ENCODE measurements around the gene PLXNA4. TPM values are rescaled to one million over a fixed set of nuclear protein-coding genes. Genes with fewer than 3 reads are reported as not detected.

PLXNA4 gene
- polyA plus RNA-seq, 2 of the 4 experiments (the other 2 are of a cell fraction) = 0.12 to 0.34 TPM

DNA sequence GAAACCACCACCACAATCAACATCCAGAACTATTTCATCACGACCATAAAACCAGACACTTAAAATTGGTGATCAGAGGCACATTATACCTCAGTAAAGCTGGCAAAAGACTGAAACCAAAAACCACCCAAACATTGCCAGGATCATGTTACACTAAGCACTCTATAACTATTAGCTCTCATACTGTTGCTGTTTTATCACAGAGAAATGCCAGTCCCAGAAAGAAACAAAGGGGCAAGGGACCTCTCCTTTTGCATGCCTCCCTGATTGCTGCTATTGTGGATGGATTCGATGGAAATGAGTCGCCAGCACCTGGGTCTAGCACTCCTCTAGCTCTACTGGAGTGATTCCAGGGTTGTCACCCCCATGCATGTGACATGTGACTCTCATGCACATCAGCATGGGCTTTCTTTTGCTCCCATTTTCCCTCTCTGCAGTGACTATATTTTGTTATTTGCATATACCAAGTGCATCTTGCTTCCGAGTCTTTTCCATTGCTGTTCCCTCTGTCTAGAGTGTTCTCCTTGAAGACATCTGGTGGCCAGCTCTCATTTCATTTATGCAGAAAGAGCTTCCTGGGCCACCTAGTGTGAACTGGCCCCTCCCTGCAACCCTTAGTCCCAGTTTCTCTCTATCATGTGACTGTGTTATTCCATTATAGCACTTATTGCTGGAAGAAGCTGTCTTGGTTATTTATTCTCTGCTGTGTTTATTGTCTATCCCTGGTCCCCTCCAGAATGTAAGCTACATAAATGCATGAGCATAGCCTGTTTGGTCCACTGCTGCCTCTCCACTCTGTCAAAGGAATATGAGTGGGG is 300.6 kb downstream of the PLXNA4 start:
- TF ChIP-seq CHD4 (IDR thresholded peaks at IDR 0.05; ENCODE audit: borderline replicate concordance) = no peak
- TF ChIP-seq, protein P1, sequence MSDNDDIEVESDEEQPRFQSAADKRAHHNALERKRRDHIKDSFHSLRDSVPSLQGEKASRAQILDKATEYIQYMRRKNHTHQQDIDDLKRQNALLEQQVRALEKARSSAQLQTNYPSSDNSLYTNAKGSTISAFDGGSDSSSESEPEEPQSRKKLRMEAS (IDR thresholded peaks at IDR 0.05) = 0 out of 2 replicates have a peak, but pooled peaks have one; percentile 19
- DNase-seq (ENCODE audit: low read depth in 1 of 2, low spot score in 1 of 2) = no peak
- ChIA-PET POLR2A (no interaction called here), CTCF (interaction anchor here (0.8 to 1.7 kb wide), 11 partner anchors 8 to 416 kb away, joined by 3 to 8 read pairs (median 4); no protein-coding TSS in a partner anchor)
- H3K4me2 ChIP-seq = peak overlapping the region; percentile 73; the same call in 2 of the 3 replicates
- WGBS (ENCODE audit: missing lambda C conversion rate) = 73% methylated on average over 4 of the region's 4 CpGs
- H3K27ac ChIP-seq = peak overlapping the region in 1 of 2 experiments; percentile 81; a peak in 4 of 6 replicates
- ATAC-seq = no peak
- no peak overlapping the region for H3K4me3 ChIP-seq
- peaks cover 53% of the 10 kb centered on the region for H3K4me1 ChIP-seq
- no peaks in the 10 kb centered on the region for H3K9me3 ChIP-seq
- FAIRE-seq = no peak

DNA sequence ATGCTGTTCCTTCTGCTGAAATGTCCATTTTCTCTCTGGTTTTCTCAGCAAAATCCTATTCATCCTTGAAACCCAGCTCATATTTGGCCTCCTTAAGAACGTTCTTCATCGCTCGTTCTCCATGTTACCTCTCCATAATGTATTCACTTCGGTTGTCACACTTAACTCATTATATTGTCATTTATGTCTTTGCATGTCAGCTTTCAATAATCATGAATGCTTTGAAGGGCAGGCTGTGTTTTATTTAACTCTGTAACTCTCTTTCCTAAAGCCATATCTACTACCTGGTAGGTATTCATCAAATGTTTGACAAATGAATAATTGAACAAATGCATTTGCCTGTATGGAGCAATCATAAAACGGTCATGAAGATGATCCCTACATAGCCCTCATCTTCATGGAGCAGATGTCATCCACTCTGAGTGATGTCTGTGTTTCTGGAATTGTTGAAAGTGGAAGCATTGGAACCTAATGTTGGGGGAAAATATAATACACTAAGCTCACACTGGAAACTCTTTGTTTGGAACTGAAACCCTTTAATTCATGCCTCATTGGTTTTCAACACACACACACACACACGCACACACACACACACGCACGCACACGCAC is 303.4 kb downstream of the PLXNA4 start:
- CTCF ChIA-PET = interaction anchor here (0.9 to 2.2 kb wide), 4 partner anchors 22 to 1594 kb away, joined by 3 to 8 read pairs (median 5); no protein-coding TSS in a partner anchor
- TF ChIP-seq CHD2 (IDR thresholded peaks at IDR 0.05; ENCODE audit: low read length, partially characterized antibody) = no peak
- no peak for TF ChIP-seq ZFP36 (IDR thresholded peaks at IDR 0.05; ENCODE audit: borderline replicate concordance, partially characterized antibody)
- TF ChIP-seq, protein P2, sequence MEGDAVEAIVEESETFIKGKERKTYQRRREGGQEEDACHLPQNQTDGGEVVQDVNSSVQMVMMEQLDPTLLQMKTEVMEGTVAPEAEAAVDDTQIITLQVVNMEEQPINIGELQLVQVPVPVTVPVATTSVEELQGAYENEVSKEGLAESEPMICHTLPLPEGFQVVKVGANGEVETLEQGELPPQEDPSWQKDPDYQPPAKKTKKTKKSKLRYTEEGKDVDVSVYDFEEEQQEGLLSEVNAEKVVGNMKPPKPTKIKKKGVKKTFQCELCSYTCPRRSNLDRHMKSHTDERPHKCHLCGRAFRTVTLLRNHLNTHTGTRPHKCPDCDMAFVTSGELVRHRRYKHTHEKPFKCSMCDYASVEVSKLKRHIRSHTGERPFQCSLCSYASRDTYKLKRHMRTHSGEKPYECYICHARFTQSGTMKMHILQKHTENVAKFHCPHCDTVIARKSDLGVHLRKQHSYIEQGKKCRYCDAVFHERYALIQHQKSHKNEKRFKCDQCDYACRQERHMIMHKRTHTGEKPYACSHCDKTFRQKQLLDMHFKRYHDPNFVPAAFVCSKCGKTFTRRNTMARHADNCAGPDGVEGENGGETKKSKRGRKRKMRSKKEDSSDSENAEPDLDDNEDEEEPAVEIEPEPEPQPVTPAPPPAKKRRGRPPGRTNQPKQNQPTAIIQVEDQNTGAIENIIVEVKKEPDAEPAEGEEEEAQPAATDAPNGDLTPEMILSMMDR (IDR thresholded peaks at IDR 0.05) = no peak
- no peaks in the 10 kb centered on the region for H3K9me3 ChIP-seq
- WGBS (ENCODE audit: missing lambda C conversion rate) = 53% methylated on average over 9 of the region's 9 CpGs
- no peak overlapping the region for H3K27ac ChIP-seq
- FAIRE-seq (no peak), ATAC-seq (no peak), DNase-seq (ENCODE audit: low read depth in 1 of 2, low spot score in 1 of 2) (no peak)
- no peak overlapping the region for H3K4me2 ChIP-seq
- H3K4me3 ChIP-seq = no peak overlapping the region
- H3K4me1 ChIP-seq = peaks cover 26% of the 10 kb centered on the region
- POLR2A ChIA-PET = interaction anchor here (0.6 kb wide), 1 partner anchor 427 kb away, joined by 6 read pairs; no protein-coding TSS in a partner anchor

DNA sequence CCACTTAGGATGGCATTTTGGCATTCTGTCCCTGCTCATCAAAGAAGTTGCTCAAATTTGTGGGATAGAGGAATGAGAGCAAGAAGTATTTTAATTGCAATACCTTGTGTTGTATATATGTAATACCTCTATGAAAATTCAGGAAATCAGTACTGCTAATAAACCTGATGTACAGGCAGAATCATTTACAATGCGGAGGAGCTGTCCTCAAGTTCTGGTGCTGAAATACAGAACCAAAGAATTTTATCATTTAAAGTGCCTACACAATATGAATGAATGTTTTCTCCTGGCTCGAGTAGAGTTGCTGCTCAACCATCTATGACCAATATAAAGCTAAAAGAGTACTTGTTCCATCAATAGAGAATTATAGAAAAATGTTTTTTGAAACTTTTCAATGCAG is 305.8 kb downstream of the PLXNA4 start:
- H3K4me3 ChIP-seq = no peak overlapping the region
- H3K4me1 ChIP-seq = peaks cover 2% of the 10 kb centered on the region
- no peak for FAIRE-seq
- ChIA-PET CTCF (interaction anchor here (0.9 to 1.8 kb wide), 2 partner anchors 19 to 37 kb away, joined by 3 read pairs; no protein-coding TSS in a partner anchor), POLR2A (interaction anchor here (0.6 kb wide), 1 partner anchor 374 kb away, joined by 5 read pairs; no protein-coding TSS in a partner anchor)
- no peak for DNase-seq (ENCODE audit: low read depth in 1 of 2, low spot score in 1 of 2)
- no peak overlapping the region for H3K27ac ChIP-seq
- no peak overlapping the region for H3K4me2 ChIP-seq
- 1% methylated on average over 2 of the region's 2 CpGs for WGBS (ENCODE audit: missing lambda C conversion rate)
- no peaks in the 10 kb centered on the region for H3K9me3 ChIP-seq
- no peak for ATAC-seq
- TF ChIP-seq MAFK (IDR thresholded peaks at IDR 0.05; ENCODE audit: partially characterized antibody) = no peak
- no peak for TF ChIP-seq HOXB5 (CRISPR knock-in tag; IDR thresholded peaks at IDR 0.05)
- TF ChIP-seq EHMT2 (IDR thresholded peaks at IDR 0.05; ENCODE audit: low read depth) = peak; percentile 78
- TF ChIP-seq, protein P3, sequence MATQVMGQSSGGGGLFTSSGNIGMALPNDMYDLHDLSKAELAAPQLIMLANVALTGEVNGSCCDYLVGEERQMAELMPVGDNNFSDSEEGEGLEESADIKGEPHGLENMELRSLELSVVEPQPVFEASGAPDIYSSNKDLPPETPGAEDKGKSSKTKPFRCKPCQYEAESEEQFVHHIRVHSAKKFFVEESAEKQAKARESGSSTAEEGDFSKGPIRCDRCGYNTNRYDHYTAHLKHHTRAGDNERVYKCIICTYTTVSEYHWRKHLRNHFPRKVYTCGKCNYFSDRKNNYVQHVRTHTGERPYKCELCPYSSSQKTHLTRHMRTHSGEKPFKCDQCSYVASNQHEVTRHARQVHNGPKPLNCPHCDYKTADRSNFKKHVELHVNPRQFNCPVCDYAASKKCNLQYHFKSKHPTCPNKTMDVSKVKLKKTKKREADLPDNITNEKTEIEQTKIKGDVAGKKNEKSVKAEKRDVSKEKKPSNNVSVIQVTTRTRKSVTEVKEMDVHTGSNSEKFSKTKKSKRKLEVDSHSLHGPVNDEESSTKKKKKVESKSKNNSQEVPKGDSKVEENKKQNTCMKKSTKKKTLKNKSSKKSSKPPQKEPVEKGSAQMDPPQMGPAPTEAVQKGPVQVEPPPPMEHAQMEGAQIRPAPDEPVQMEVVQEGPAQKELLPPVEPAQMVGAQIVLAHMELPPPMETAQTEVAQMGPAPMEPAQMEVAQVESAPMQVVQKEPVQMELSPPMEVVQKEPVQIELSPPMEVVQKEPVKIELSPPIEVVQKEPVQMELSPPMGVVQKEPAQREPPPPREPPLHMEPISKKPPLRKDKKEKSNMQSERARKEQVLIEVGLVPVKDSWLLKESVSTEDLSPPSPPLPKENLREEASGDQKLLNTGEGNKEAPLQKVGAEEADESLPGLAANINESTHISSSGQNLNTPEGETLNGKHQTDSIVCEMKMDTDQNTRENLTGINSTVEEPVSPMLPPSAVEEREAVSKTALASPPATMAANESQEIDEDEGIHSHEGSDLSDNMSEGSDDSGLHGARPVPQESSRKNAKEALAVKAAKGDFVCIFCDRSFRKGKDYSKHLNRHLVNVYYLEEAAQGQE (IDR thresholded peaks at IDR 0.05) = peak; percentile 97
- no peak for TF ChIP-seq RFX5 (IDR thresholded peaks at IDR 0.05)
- no peak for TF ChIP-seq MYC (IDR thresholded peaks at IDR 0.05; ENCODE audit: borderline replicate concordance, low read length)
- no peak for TF ChIP-seq ZNF302 (CRISPR knock-in tag; IDR thresholded peaks at IDR 0.05)
- no peak for TF ChIP-seq NPAS2 (CRISPR knock-in tag; IDR thresholded peaks at IDR 0.05; ENCODE audit: borderline replicate concordance)
- no peak for TF ChIP-seq ZFP36 (IDR thresholded peaks at IDR 0.05; ENCODE audit: borderline replicate concordance, partially characterized antibody)
- no peak for TF ChIP-seq KDM1A (IDR thresholded peaks at IDR 0.05; ENCODE audit: low read depth)
- TF ChIP-seq, protein P4, sequence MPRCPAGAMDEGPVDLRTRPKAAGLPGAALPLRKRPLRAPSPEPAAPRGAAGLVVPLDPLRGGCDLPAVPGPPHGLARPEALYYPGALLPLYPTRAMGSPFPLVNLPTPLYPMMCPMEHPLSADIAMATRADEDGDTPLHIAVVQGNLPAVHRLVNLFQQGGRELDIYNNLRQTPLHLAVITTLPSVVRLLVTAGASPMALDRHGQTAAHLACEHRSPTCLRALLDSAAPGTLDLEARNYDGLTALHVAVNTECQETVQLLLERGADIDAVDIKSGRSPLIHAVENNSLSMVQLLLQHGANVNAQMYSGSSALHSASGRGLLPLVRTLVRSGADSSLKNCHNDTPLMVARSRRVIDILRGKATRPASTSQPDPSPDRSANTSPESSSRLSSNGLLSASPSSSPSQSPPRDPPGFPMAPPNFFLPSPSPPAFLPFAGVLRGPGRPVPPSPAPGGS (IDR thresholded peaks at IDR 0.05) = no peak
- no peak for TF ChIP-seq JUN (IDR thresholded peaks at IDR 0.05)
- TF ChIP-seq, protein P5, sequence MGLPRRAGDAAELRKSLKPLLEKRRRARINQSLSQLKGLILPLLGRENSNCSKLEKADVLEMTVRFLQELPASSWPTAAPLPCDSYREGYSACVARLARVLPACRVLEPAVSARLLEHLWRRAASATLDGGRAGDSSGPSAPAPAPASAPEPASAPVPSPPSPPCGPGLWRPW (IDR thresholded peaks at IDR 0.05) = 0 out of 2 replicates have a peak, but pooled peaks have one; percentile 6

Data from A549 (cell line).